ENCODE data around the gene MEAF6. TPM values are rescaled to one million over a fixed set of nuclear protein-coding genes. Genes with fewer than 3 reads are reported as not detected.

MEAF6 gene
- total and polyA plus RNA-seq, 2 donors = 57.4 to 107 TPM

DNA sequence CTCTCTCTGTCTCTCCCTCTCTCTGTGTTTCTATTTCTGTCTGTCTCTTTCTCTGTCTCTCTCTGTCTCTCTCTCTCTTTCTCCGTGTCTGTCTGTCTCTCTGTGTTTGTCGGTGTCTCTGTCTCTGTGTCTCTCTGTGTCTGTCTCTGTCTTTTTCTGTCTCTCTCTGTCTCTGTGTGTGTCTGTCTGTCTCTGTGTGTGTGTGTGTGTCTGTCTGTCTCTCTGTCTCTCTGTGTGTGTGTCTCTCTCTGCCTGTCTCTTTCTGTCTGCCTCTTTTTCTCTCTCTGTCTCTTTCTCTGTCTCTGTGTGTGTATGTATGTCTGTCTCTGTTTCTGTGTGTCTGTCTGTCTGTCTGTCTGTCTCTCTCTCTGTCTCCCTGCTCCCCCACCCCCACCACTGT, 71.9 kb downstream of the MEAF6 start:
- no peak overlapping the region for H3K4me3 ChIP-seq (ENCODE audit: low read length in 2 of 2)
- no peaks in the 10 kb centered on the region for H3K9me3 ChIP-seq (ENCODE audit: control insufficient read depth in 2 of 2, insufficient read depth in 1 of 2, low read length in 1 of 2)
- no peaks in the 10 kb centered on the region for H3K4me1 ChIP-seq (ENCODE audit: control insufficient read depth in 2 of 2, insufficient read depth in 2 of 2, low read length in 2 of 2)
- no peak overlapping the region for H3K27ac ChIP-seq (ENCODE audit: low read depth in 1 of 2, low read length in 1 of 2)
- DNase-seq (ENCODE audit: low read depth in 6 of 9, low spot score in 9 of 9) = no peak
- peaks cover 0 to 4% of the 10 kb centered on the region in 2 donors for H3K27me3 ChIP-seq (ENCODE audit: control insufficient read depth in 2 of 2, insufficient read depth in 1 of 2, low read length in 1 of 2)
- WGBS = 79% methylated on average over 2 of the region's 2 CpGs
- H3K36me3 ChIP-seq (ENCODE audit: control insufficient read depth in 2 of 2, insufficient read depth in 2 of 2, low read length in 1 of 2) = no peaks in the 10 kb centered on the region

Other genes with a start within 250 kb of the MEAF6 start
- gene ZC3H12A, start 40.2 kb downstream of the MEAF6 start, total RNA-seq = 7.9 TPM
- 11.7 TPM for gene ZC3H12A, start 40.2 kb downstream of the MEAF6 start, polyA plus RNA-seq
- 9.1 TPM for gene SNIP1, start 39.5 kb upstream of the MEAF6 start, total RNA-seq
- gene SNIP1, start 39.5 kb upstream of the MEAF6 start, polyA plus RNA-seq = 9.9 TPM
- gene DNALI1, start 42.2 kb upstream of the MEAF6 start, total RNA-seq = 1.3 TPM
- 2.1 TPM for gene DNALI1, start 42.2 kb upstream of the MEAF6 start, polyA plus RNA-seq
- 73.8 TPM for gene GNL2, start 81.2 kb upstream of the MEAF6 start, total RNA-seq
- 56.6 TPM for gene GNL2, start 81.2 kb upstream of the MEAF6 start, polyA plus RNA-seq
- not detected for gene RSPO1, start 120.1 kb upstream of the MEAF6 start, total RNA-seq
- 0.02 TPM for gene RSPO1, start 120.1 kb upstream of the MEAF6 start, polyA plus RNA-seq
- gene CDCA8, start 177.8 kb upstream of the MEAF6 start, total RNA-seq = 12.6 TPM
- 5.8 TPM for gene CDCA8, start 177.8 kb upstream of the MEAF6 start, polyA plus RNA-seq

Measured in thymus (tissue), 11 donors.